SH-SY5Y (cell line): Measurements from ENCODE around the gene MRPL53.

Experiments
- GATA2 ChIP-seq: IDR thresholded peaks from 2 replicates; pipeline ENCODE4 v1.6.1; 2011; ENCODE audit warnings: mild to moderate bottlenecking, low read depth, low read length
- GATA3 ChIP-seq: IDR thresholded peaks from 2 replicates; pipeline ENCODE4 v1.6.1; 2011; ENCODE audit warnings: low read depth, mild to moderate bottlenecking, low read length, moderate library complexity

DNA sequence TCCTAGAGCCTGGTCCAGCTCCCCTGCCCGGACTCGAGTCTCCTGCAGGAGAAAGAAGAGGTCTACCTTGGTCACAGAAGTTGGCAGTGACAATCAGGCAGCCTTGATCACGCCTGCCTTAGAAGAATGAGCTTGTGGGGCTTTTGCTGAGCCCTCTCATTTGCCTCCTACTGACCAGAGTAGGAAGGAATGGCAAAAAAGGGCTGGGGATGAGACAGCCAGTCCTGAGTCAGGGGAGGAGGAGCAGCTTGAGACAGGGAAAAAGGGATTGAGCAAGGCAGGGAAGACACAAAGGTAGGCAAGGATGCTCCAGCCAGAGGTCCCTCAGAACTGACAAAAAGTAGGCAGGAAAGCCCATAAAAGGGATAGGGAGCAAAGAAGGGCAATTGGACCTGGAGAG, 44.9 kb downstream of the MRPL53 start:
- TF ChIP-seq GATA2 (no peak), GATA3 (no peak)
